Ovary (tissue), 9 donors: ENCODE measurements around the gene SLC25A25. TPM values are rescaled to one million over a fixed set of nuclear protein-coding genes. Genes with fewer than 3 reads are reported as not detected.
"Not testable (repeated sequence)": the region's sequence is repeated elsewhere in the genome, so short reads cannot be mapped to it uniquely, and the experiment has no call there.

Source experiments
- DNase-seq, 5 donors: peaks; one replicate each; pipeline ENCODE4 v3.0.0-alpha.2; 2019 to 2020
- H3K27ac ChIP-seq, 2 donors: fragments of 200-600 bp; one replicate each; pipeline versions ENCODE4 v1.5.1 to v1.8.0; 2019 to 2022
- H3K27me3 ChIP-seq: fragments of 200-600 bp; one replicate; pipeline ENCODE4 v1.8.0; 2022
- H3K36me3 ChIP-seq: fragments of 200-600 bp; sonication (generic); one replicate; pipeline ENCODE4 v1.5.1; 2019
- H3K4me1 ChIP-seq: one replicate; pipeline ENCODE4 v1.8.1; 2013; ENCODE audit warnings: mild to moderate bottlenecking, moderate library complexity; ENCODE audit not compliant: insufficient read depth
- H3K4me3 ChIP-seq: fragments of 200-600 bp; sonication (generic); one replicate; pipeline ENCODE4 v1.5.1; 2017
- H3K9me3 ChIP-seq, 2 donors: fragments of 200-600 bp in 1 of 2; sonication (generic) in 1 of 2; one replicate each; pipeline versions ENCODE4 v1.5.1 to v1.8.1; 2013 to 2019; ENCODE audit warnings: mild to moderate bottlenecking in 1 of 2, moderate library complexity in 1 of 2
- EP300 ChIP-seq: sonication (generic); formaldehyde crosslinking; IDR thresholded peaks from one replicate; pipeline ENCODE4 v1.6.1; 2017; ENCODE audit warnings: antibody characterized with exemption
- POLR2A ChIP-seq: fragments of 450-650 bp; IDR thresholded peaks from one replicate; pipeline ENCODE4 v1.6.1; 2017; ENCODE audit warnings: antibody characterized with exemption, mild to moderate bottlenecking, moderate library complexity
- WGBS, 3 donors: extraction: QIAGEN DNeasy Blood & Tissue Kit in 1 of 3; methylation state at CpG; one replicate each; pipeline versions ENCODE4 v1.1.5 to v1.1.7; 2013 to 2017; 5-methylcytosine and 5-hydroxymethylcytosine counted together
- intact Hi-C, 4 donors: fragments of 100-400 bp; cut with DNase I; formaldehyde crosslinking; loops; one replicate each; pipeline versions ENCODE4 v1.11.0 to v1.15.1; 2022 to 2023
- polyA plus RNA-seq, 2 donors: library from polyadenylated mRNA; stranded (reverse); fragments of 200-250 nt in 1 of 2; fragments of 350-450 nt in 1 of 2; fragmentation: Illumina TruSeq in 1 of 2; extraction: RNeasy Lipid Tissue Mini Kit (QIAGEN cat#74804) in 1 of 2; gene quantifications; one replicate each; pipeline ENCODE4 v1.2.3, GENCODE V29; 2013 to 2014
- total RNA-seq, 7 donors: library from RNA; depleted of rRNA in 2 of 7; stranded (reverse); fragments of >200 nt in 2 of 7; fragmentation: NEBNext Ultra II Directional in 3 of 7; extraction: Animal tissue kit (Norgen Biotek cat#: 25700) in 3 of 7; gene quantifications; one replicate each; pipeline versions ENCODE4 v1.1.0 to v1.2.4, GENCODE V29; 2016 to 2023
- TF ChIP-seq, protein P1 (sequence below), 3 donors: fragments of 450-650 bp in 2 of 3; fragments of 200-600 bp in 1 of 3; IDR thresholded peaks; one replicate each; pipeline versions ENCODE4 v1.5.1 to v1.8.0; 2016 to 2022; ENCODE audit warnings: antibody characterized with exemption in 3 of 3, mild to moderate bottlenecking in 1 of 3
- donor health status: DM: no; HTN: no; CAD: no; lungs with moderate emphysema.
- donor health status: DM: no; HTN: no; CAD: no.
- donor health status: Bipolar disorder and iron deficiency.
- donor health status: DM: yes; HTN: yes; CAD: no.
- donor health status: DM: no; HTN: no; CAD: no.
- donor health status: DM: yes; HTN: yes; CAD: no.

SLC25A25 gene
- total and polyA plus RNA-seq, 9 donors: 23.4 to 90.1 (median 39.8) TPM

DNA sequence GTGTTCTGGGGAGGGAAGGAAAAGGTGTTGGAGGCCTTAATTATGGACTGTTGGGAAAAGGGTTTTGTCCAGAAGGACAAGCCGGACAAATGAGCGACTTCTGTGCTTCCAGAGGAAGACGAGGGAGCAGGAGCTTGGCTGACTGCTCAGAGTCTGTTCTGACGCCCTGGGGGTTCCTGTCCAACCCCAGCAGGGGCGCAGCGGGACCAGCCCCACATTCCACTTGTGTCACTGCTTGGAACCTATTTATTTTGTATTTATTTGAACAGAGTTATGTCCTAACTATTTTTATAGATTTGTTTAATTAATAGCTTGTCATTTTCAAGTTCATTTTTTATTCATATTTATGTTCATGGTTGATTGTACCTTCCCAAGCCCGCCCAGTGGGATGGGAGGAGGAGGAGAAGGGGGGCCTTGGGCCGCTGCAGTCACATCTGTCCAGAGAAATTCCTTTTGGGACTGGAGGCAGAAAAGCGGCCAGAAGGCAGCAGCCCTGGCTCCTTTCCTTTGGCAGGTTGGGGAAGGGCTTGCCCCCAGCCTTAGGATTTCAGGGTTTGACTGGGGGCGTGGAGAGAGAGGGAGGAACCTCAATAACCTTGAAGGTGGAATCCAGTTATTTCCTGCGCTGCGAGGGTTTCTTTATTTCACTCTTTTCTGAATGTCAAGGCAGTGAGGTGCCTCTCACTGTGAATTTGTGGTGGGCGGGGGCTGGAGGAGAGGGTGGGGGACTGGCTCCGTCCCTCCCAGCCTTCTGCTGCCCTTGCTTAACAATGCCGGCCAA, 40.4 kb downstream of the SLC25A25 start:
- 41 to 51% (median 45%) methylated on average over 15 of the region's 15 CpGs for WGBS, 3 donors
- TF ChIP-seq EP300: no peak
- TF ChIP-seq, protein P1, sequence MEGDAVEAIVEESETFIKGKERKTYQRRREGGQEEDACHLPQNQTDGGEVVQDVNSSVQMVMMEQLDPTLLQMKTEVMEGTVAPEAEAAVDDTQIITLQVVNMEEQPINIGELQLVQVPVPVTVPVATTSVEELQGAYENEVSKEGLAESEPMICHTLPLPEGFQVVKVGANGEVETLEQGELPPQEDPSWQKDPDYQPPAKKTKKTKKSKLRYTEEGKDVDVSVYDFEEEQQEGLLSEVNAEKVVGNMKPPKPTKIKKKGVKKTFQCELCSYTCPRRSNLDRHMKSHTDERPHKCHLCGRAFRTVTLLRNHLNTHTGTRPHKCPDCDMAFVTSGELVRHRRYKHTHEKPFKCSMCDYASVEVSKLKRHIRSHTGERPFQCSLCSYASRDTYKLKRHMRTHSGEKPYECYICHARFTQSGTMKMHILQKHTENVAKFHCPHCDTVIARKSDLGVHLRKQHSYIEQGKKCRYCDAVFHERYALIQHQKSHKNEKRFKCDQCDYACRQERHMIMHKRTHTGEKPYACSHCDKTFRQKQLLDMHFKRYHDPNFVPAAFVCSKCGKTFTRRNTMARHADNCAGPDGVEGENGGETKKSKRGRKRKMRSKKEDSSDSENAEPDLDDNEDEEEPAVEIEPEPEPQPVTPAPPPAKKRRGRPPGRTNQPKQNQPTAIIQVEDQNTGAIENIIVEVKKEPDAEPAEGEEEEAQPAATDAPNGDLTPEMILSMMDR (IDR thresholded peaks at IDR 0.05): no peak
- no peak for TF ChIP-seq POLR2A
- Histone ChIP-seq H3K27me3 (no peaks in the 10 kb centered on the region), H3K27ac (peak overlapping the region in 1 of 2 donors; percentile 44), H3K4me3 (no peak overlapping the region), H3K9me3 (no peaks in the 10 kb centered on the region), H3K36me3 (no peaks in the 10 kb centered on the region), H3K4me1 (peaks cover 13% of the 10 kb centered on the region)
- peak in 1 of 5 donors; percentile 30 for DNase-seq
- intact Hi-C loops: loop anchor here in 2 of 4 donors (5.0 to 10.0 kb wide), 2 partner anchors 54 to 66 kb away; no protein-coding TSS in a partner anchor

DNA sequence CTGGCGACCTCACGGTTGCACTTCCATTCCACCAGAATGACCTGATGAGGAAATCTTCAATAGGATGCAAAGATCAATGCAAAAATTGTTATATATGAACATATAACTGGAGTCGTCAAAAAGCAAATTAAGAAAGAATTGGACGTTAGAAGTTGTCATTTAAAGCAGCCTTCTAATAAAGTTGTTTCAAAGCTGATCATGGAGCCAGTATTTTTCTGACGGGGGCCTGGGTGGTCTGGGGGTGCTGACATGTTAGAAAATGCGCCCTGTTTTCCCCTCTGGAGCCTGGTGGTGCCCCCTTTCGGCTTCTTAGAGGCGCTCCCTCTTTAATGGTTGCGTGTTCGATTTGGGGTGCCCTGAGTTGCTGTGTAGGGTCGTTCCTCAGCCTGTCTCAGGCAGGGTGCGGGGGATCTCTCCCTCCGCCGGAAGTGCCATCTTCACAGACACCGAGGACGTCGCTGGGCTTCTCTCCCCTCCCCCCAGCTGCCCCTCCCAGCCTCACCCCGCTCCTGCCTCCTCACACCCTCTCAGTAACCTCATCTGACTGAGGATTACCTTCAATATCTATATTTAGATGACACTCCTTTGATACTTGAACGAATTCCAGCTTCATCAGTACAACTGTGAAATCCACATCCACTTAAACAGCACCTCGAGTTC, 41.1 kb downstream of the SLC25A25 start:
- H3K36me3 ChIP-seq: no peaks in the 10 kb centered on the region
- no peak overlapping the region for H3K4me3 ChIP-seq
- peaks cover 9% of the 10 kb centered on the region for H3K4me1 ChIP-seq
- TF ChIP-seq EP300 (no peak), POLR2A (no peak)
- TF ChIP-seq, protein P1 (IDR thresholded peaks at IDR 0.05): no peak
- H3K27ac ChIP-seq: peak overlapping the region in 1 of 2 donors; percentile 44
- intact Hi-C loops: loop anchor here in 2 of 4 donors (5.0 to 10.0 kb wide), 2 partner anchors 54 to 67 kb away; no protein-coding TSS in a partner anchor
- WGBS, 3 donors: 48 to 54% (median 51%) methylated on average over 17 to 20 of the region's 20 CpGs
- H3K27me3 ChIP-seq: no peaks in the 10 kb centered on the region
- DNase-seq: peak in 3 of 5 donors; percentile 29 to 47 (median 33)
- H3K9me3 ChIP-seq: no peaks in the 10 kb centered on the region

DNA sequence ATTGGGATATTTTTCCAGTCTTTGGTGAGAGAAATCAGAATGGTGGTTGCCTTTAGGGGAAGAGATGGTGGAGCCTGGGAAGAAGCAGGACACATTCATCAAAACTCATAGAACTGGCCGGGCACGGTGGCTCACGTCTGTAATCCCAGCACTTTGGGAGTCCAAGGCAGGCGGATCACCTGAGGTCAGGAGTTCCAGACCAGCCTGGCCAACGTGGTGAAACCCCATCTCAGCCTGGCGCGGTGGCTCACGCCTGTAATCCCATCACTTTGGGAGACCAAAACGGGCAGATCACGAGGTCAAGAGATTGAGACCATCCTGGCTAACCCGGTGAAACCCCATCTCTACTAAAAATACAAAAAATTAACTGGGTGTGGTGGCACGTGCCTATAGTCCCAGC, 43.7 kb downstream of the SLC25A25 start:
- H3K4me1 ChIP-seq, H3K27ac ChIP-seq, H3K36me3 ChIP-seq, H3K9me3 ChIP-seq, H3K4me3 ChIP-seq, H3K27me3 ChIP-seq: not testable (repeated sequence)
- DNase-seq: peak in 2 of 5 donors; percentile 11 to 26
- intact Hi-C loops: loop anchor here in 1 of 4 donors (10.0 kb wide), 1 partner anchor 67 kb away; no protein-coding TSS in a partner anchor
- WGBS, 3 donors: 81 to 86% (median 81%) methylated on average over 12 of the region's 12 CpGs

DNA sequence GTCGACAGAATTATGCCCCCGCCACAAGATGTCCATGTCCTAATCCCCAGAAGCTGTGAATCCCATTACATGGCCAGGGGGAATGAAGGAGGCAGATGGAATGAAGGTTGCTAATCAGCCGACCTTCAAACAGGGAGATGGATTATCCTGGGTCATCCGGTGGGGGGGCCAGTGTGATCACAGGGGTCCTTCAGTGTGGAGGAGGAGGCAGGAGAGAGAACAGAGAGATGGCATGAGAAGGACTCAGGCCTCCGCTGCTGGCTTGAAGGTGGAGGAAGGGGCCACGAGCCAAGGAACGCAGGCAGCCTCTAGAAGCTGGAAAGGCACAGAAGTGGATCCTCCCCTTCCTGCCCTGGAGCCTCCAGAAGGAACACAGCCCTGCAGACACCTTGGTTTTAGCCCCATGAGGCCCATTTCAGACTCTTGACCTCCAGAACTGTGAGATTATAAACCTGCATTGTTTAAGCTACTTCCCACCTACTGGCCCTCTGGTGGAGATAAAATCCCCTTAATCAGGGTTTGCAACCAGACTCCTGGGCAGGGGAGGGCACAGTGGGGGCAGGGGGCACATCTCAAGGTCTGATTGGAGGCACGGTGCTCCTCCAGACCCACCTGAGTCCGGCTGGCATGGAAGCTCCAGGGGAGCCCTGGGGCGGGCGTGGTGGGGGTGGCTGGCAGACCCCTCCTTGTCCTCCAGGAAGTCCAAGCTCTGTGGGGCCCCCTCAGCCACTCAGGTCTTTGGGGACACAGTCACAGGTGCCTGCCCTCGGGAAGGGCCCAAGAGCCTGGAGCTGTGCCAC, 45.7 kb downstream of the SLC25A25 start:
- intact Hi-C loops: loop anchor here in 1 of 4 donors (10.0 kb wide), 1 partner anchor 69 kb away; no protein-coding TSS in a partner anchor
- TF ChIP-seq, protein P1 (IDR thresholded peaks at IDR 0.05): no peak
- no peak for TF ChIP-seq EP300
- no peak for TF ChIP-seq POLR2A
- 87 to 91% (median 89%) methylated on average over 12 of the region's 12 CpGs for WGBS, 3 donors
- H3K27me3 ChIP-seq: no peaks in the 10 kb centered on the region
- no peaks in the 10 kb centered on the region for H3K9me3 ChIP-seq
- H3K4me1 ChIP-seq: peaks cover 4% of the 10 kb centered on the region
- no peak overlapping the region for H3K27ac ChIP-seq
- no peaks in the 10 kb centered on the region for H3K36me3 ChIP-seq
- H3K4me3 ChIP-seq: no peak overlapping the region
- DNase-seq: peak in 2 of 5 donors; percentile 31 to 35
